Measurements from ENCODE around the gene WDFY3.
A peak's percentile ranks its signal among the peaks of the same experiment; 100 is the strongest.

The WDFY3 gene

GRCh38 chr4:84908876-84909275 lies 57.6 kb downstream of the WDFY3 start:
- no peak for DNase-seq

- peak; percentile 34 to 46 for DNase-seq
Measured at GRCh38 chr4:84907145-84907544, 59.3 kb downstream of the WDFY3 start.

- DNase-seq, result no peak
Measured at GRCh38 chr4:84905646-84906045, 60.8 kb downstream of the WDFY3 start.

GRCh38 chr4:84901740-84902281 lies 64.7 kb downstream of the WDFY3 start:
- no peak for DNase-seq

GRCh38 chr4:84901173-84901572 lies 65.3 kb downstream of the WDFY3 start:
- no peak for DNase-seq

- no peak for DNase-seq
Measured at GRCh38 chr4:84899616-84900015, 66.9 kb downstream of the WDFY3 start.

GRCh38 chr4:84897516-84897915 lies 69.0 kb downstream of the WDFY3 start:
- no peak for DNase-seq

- DNase-seq, result no peak
Measured at GRCh38 chr4:84895283-84895682, 71.2 kb downstream of the WDFY3 start.

- no peak for DNase-seq
Measured at GRCh38 chr4:84894621-84895020, 71.9 kb downstream of the WDFY3 start.

- DNase-seq, result no peak
Measured at GRCh38 chr4:84892950-84893349, 73.5 kb downstream of the WDFY3 start.

GRCh38 chr4:84887824-84888223 lies 78.7 kb downstream of the WDFY3 start:
- no peak for DNase-seq

GRCh38 chr4:84879651-84880200 lies 86.8 kb downstream of the WDFY3 start:
- DNase-seq, result no peak

- peak; percentile 55 to 75 for DNase-seq
Measured at GRCh38 chr4:84878546-84878945, 87.9 kb downstream of the WDFY3 start.

- no peak for DNase-seq
Measured at GRCh38 chr4:84878090-84878489, 88.4 kb downstream of the WDFY3 start.

GRCh38 chr4:84877051-84877833 lies 89.2 kb downstream of the WDFY3 start:
- no peak for DNase-seq

GRCh38 chr4:84875636-84876371 lies 90.7 kb downstream of the WDFY3 start:
- no peak for DNase-seq

- DNase-seq, result no peak
Measured at GRCh38 chr4:84874619-84875018, 91.9 kb downstream of the WDFY3 start.

GRCh38 chr4:84870398-84871163 lies 95.9 kb downstream of the WDFY3 start:
- peak in 1 of 2 donors; percentile 5 for DNase-seq

GRCh38 chr4:84866295-84866694 lies 100.2 kb downstream of the WDFY3 start:
- no peak for DNase-seq

- DNase-seq, result no peak
Measured at GRCh38 chr4:84865600-84865999, 100.9 kb downstream of the WDFY3 start.

GRCh38 chr4:84862064-84862463 lies 104.4 kb downstream of the WDFY3 start:
- DNase-seq, result no peak

GRCh38 chr4:84857296-84857695 lies 109.2 kb downstream of the WDFY3 start:
- DNase-seq, result no peak

All from inflammatory macrophage (primary cell).